Activated naive CD4-positive, alpha-beta T cell (primary cell): ENCODE results near the gene THBD.

Experiments used
- DNase-seq, 4 experiments: peaks; one replicate each; lab custom pipeline; 2025; lab: John Stamatoyannopoulos, UW

Gene THBD

GRCh38 chr20:23049201-23050075, at the start of gene THBD:
TSS of gene THBD (minus strand) at chr20:23049672. CDS start at chr20:23049504, 168 bp downstream.
- no peak for DNase-seq

DNA sequence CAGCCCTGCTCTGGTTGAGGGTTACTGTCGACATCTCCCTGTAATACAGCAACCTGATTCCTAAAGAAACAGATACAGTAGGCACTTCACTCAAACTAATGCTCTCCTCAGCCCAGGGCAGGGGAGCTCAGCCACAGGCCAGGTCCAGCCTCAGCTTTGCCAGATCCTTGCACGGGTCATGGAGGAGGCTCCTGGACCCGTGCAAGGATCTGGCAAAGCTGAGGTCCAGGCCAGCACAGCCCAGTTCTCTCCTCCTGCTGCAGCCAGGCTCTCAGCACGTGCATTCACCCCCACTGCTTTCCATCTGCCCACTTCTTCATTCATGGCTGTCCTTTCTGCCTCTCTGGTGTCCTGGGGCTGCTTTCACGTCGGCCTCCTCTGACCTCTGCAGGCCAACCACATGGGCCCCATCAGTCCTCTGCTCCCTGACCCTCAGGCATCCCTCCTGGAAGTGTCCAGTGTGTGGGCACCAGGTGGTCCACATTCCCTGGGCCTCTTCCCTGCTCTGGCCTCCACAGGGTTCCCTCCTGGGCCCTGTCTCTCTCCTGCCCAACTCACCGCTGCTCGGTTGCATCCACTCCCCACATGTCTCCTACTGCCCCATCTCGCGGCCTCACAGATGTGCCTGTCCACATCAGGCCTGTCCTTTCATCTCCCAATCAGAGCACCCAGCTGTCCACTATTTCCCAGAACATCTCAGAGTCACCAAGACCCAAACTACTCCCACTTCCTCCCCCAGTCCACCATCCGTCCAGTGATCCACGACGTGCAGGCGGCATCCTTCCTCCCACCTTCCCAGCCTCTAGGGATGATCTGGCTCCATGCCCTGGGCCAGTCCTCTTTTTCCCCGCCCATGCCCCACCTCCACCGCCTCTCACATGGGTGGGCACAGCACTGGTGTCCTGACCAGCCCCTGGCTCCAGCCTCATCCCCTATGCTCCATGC, 48.4 kb upstream of the THBD start:
- DNase-seq, result no peak

GRCh38 chr20:23096986-23097520, 47.6 kb upstream of the THBD start:
- no peak for DNase-seq

GRCh38 chr20:23096097-23096496, 46.6 kb upstream of the THBD start:
- DNase-seq, result no peak

- no peak for DNase-seq
These were observed 46.0 kb upstream of the THBD start for GRCh38 chr20:23095499-23095898.

GRCh38 chr20:23094927-23095326, 45.5 kb upstream of the THBD start:
- no peak for DNase-seq

- no peak for DNase-seq
These were observed 44.9 kb upstream of the THBD start for GRCh38 chr20:23094213-23094896.

DNA sequence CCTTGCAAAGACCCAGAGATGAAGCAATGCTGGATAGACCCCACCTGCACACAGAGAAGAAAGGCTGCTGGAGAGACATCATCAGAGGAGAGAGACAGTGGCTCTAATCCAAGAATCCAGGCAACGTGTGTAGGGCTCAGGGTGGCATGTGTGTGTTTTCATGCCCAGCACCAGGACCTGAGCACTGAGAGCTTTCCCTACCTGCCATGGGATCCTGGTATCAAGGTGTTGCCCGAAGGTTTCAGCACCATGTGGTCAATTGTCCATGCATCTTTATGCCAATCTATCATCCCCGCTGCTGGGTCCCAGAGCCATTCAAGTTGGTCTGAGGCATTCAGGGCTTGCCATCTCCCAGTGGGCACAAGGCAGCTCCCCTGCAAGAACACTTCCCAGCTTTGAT, 44.1 kb upstream of the THBD start:
- DNase-seq, result no peak

DNA sequence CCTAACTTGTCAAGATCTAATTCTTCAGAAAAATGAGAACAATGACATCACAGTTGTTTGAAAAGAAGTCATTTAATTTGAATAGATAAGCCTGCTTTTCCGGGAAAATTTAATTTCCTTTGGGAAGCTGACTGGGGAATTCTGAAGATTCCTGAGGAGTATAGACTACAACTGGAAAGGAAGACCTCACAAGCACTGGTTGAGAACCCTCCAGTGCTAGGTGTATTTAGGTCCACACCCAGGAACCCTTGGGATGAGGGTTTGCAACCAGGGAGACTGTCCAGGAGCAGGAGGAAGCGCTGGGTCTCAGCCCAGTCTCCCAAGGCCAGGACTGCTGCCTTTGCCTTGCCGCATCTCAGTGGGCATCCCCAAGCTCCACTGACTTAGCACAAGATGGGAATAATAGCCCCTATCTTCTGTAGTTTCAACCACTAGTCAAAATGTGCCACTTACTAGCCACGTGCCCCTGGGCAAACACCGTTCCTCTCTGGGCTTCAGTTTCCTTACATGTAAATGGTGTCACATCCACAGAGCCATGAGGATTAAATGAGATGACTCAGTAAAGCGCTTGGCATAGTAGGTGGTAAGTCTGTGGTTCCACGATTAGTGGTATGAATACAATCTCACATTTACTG, 43.5 kb upstream of the THBD start:
- no peak for DNase-seq

- DNase-seq, result no peak
These were observed 42.9 kb upstream of the THBD start for GRCh38 chr20:23092384-23092756.

GRCh38 chr20:23091721-23092383, 42.4 kb upstream of the THBD start:
- DNase-seq, result no peak

DNA sequence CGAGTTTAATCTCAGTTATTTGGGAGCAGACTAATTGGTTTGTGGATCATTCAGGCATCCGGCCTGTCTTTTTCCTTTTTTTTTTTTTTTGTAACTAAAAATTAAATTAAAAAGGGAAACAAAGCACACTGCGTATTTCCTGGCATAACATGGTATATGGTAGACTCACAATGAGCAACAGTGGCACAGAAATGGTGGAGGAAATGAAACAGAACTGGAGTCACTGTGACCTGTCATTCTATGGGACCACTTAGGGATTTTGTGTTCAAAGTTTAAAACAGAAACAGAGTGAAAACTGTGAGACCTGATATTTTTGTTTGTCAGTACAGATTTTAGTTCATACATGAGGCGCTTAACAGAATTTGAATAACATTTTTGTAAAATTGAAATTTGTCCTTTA, 41.4 kb upstream of the THBD start:
- no peak for DNase-seq

GRCh38 chr20:23090147-23090546, 40.7 kb upstream of the THBD start:
- DNase-seq, result no peak

DNA sequence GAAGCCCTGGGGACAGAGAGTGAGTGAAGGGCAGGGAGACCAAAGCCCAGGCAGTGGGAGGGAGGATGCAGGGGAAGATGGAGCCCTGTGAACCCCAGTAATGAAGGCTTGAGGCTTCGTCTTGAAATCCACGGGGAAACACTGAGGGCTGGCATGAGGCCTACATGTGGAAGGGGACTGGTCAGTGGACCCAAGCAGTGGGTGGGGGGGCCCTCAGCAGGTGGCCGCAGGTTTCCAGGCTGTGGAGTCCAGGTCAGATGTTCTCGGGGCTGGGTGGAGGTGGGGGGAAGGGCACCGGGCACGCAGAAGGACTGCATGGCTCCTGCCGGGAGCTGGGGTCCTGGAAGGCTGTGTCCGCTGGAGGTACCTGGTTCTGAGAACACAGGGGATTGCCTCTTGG, 39.4 kb upstream of the THBD start:
- no peak for DNase-seq

DNA sequence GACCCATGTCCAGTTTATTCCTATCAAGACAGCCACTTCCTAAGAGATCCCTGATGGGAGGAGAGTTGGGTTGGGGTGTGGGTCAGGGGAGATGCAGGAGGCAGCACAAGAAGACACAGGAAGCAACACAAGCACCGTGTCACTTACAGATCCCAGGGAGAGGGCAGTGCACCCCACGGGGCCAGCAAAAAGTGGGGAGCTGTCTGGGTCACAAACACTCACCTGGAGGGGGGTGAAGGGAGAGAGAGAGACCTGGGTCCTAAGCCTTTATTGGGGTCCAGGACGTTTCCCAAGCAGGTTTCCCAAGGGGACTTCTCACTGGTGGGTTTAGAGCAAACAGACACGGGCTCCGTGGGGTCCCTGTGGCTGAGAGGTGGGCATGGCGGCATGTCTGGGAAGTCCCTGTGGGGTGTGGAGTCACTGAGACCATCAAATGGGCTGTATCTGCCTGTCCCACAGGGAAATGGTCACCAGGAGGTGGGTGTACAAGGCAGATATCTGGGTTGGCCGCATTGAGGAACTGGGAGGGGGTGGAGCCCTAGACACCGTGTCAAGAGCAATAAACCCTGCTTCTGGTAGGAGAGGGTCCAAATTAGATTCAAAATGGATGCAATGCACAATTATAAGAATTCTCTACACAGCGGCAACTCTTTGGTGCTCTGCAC, 38.2 kb upstream of the THBD start:
- DNase-seq, result no peak

DNA sequence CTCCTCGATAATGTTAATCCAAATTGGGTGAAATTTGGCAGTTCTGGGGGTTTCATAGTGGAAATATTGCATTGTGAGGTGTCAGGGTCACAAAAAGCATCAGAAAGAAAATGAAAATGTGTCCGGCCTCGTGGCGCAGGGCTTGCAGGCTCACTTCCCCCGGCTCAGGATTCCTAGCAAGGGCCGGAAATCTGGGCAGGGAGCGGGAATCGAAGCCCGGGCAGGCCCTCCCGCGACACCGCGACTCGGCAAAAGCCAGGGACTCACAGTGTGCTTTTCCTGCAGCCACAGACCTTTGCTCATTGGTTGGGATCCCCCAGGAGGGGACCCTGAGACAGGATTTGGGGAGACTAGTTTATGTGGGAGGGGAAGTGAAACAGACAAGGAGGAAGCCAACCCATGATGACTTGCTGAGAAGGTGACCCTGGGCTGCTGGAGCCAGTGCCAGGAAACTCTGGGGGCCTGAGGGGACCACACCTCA, 37.5 kb upstream of the THBD start:
- DNase-seq, result no peak

GRCh38 chr20:23086056-23086566, 36.6 kb upstream of the THBD start, which contains the start of gene CD93:
TSS of gene CD93 (minus strand) at chr20:23086324. CDS start at chr20:23086192, 132 bp downstream.
- no peak for DNase-seq

- no peak for DNase-seq
These were observed 36.1 kb upstream of the THBD start for GRCh38 chr20:23085436-23086055.

- no peak for DNase-seq
These were observed 35.4 kb upstream of the THBD start for GRCh38 chr20:23084845-23085365.
